GM12875 (cell line): ENCODE results near the gene ARID3C.

ENCODE experiments used
- H3K4me3 ChIP-seq: one replicate; pipeline ENCODE4 v1.5.1; 2011; ENCODE audit warnings: low read depth, low read length, control low read depth
- TF ChIP-seq, protein P1 (sequence below): IDR thresholded peaks from 2 replicates; pipeline ENCODE4 v1.5.1; 2011; ENCODE audit warnings: low read depth, mild to moderate bottlenecking, control low read depth, inconsistent platforms, low read length, moderate library complexity, borderline replicate concordance; ENCODE audit not compliant: insufficient read depth

The ARID3C gene, protein sequence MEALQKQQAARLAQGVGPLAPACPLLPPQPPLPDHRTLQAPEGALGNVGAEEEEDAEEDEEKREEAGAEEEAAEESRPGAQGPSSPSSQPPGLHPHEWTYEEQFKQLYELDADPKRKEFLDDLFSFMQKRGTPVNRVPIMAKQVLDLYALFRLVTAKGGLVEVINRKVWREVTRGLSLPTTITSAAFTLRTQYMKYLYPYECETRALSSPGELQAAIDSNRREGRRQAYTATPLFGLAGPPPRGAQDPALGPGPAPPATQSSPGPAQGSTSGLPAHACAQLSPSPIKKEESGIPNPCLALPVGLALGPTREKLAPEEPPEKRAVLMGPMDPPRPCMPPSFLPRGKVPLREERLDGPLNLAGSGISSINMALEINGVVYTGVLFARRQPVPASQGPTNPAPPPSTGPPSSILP

DNA sequence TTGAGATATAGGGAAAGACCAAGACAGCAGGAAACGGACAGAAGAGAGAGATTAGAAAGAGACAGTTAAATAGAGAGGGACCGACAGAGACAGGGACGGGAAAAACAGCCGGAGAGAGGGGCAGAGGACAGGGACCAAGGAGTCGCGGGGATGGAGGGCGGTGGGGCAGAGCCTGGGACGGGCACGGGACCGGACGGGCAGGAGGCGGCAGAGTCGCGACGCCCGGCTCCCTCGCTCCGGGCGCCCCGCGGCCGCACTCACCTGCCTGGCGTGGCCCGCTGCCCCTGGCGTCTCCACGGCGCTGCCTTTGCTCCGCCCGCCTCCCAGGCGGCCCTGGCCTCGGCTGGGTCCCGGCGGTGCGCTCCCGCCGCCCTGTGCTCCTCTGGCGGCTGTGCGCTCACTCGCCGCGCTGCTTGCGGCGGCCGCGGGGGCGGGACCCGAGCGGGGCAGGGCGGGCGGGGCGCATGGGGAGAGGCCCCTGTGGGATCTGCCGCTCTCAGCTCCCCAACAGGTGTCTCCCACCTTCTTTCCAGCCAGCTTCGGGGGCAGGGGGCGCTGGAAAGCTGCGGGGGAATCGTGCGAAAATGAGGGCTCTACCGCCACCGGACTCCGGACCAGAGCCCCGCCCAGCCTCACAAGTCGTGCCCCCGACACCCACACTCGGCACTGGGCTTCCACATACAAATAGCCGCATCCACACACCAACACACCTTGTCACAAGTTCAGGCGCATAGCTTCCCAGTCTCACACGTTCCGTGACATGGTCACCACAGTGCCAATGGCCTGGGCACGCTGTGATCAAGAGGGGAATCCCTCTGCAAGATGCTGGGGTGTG is at the start of gene ARID3C:
ARID3C (minus strand) TSS at position 411 of the 835 bp plus-strand sequence. CDS start 1,052 bp downstream, outside the sequence.
- H3K4me3 ChIP-seq: peak within 1 kb of the TSS; percentile 15
- TF ChIP-seq, protein P1, sequence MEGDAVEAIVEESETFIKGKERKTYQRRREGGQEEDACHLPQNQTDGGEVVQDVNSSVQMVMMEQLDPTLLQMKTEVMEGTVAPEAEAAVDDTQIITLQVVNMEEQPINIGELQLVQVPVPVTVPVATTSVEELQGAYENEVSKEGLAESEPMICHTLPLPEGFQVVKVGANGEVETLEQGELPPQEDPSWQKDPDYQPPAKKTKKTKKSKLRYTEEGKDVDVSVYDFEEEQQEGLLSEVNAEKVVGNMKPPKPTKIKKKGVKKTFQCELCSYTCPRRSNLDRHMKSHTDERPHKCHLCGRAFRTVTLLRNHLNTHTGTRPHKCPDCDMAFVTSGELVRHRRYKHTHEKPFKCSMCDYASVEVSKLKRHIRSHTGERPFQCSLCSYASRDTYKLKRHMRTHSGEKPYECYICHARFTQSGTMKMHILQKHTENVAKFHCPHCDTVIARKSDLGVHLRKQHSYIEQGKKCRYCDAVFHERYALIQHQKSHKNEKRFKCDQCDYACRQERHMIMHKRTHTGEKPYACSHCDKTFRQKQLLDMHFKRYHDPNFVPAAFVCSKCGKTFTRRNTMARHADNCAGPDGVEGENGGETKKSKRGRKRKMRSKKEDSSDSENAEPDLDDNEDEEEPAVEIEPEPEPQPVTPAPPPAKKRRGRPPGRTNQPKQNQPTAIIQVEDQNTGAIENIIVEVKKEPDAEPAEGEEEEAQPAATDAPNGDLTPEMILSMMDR: no peak

GRCh38 chr9:34675869-34676268 is 47.0 kb upstream of the ARID3C start:
- H3K4me3 ChIP-seq: no peak overlapping the region
- TF ChIP-seq, protein P1: no peak

- TF ChIP-seq, protein P1: peak; percentile 85
- H3K4me3 ChIP-seq: no peak overlapping the region
These were observed 46.3 kb upstream of the ARID3C start for GRCh38 chr9:34675048-34675714.

DNA sequence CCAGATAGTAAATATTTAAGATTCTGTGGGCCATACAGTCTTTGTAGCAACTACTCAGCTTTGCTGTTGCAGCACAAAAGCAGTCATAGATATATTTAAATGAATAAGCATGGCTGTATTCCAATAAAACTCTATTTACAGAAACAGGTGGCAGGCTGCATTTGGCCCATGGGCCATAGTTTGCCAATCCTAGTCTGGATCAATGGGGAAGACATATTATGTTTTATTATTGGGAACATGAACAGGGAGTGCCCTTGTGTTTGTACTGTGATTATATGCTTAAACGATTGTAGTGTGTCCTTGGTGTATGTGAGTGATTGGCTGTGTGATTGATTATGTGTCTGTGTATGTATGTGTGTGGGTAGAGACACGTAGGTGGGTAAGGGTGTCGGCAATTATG is 45.6 kb upstream of the ARID3C start:
- H3K4me3 ChIP-seq: no peak overlapping the region
- TF ChIP-seq, protein P1: no peak

- H3K4me3 ChIP-seq: no peak overlapping the region
- TF ChIP-seq, protein P1: no peak
These were observed 42.4 kb upstream of the ARID3C start for GRCh38 chr9:34671307-34671706.

GRCh38 chr9:34669809-34670562 is 41.1 kb upstream of the ARID3C start:
- no peak overlapping the region for H3K4me3 ChIP-seq
- TF ChIP-seq, protein P1: no peak
